HG02623 (cell line): ENCODE results near the gene PRDM12.
"Not testable (repeated sequence)": the region's sequence is repeated elsewhere in the genome, so short reads cannot be mapped to it uniquely, and the experiment has no call there.

Source experiments
- ATAC-seq: cut with Tn5 transposase; IDR thresholded peaks from one replicate; pipeline ENCODE4 v1.9.1; 2021; ENCODE audit warnings: moderate library complexity; ENCODE audit not compliant: unreplicated experiment

The PRDM12 gene

DNA sequence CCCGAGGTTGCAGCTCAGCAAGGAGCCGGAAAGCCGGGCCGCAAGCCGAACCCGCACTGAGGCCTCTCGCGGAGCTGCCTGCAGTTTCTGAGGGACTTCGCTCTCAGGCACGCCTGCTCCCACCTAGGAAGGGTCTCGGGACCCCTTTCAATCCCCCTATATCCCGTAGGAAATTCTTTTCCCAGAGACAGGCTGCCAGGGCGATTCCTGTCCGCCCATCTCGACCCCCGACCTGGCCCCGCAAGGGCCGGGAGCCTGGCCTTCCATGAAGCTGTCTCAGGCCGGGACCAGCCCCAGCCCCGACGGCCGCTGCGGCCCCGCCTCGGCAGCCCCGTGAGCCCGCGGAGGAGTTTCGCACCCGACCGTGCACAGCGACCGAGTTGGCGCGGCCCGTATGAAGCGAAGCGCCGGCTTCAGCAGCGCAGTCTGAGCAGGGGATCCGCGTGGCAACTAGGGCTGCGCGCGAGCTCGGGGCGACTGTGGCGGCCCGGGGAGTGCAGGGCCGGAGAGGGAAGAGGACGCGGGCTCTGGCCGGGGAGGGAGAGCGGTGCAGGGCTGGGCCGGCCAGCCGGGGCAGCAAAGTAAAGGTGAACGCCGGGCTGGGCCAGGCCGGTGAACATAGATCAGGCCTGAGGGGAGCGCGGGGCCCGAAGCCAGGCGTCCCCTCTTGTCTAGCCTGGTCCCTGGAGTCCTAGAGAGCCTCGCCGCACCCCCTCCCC lies 977 bp upstream of the PRDM12 start:
- ATAC-seq, result no peak

DNA sequence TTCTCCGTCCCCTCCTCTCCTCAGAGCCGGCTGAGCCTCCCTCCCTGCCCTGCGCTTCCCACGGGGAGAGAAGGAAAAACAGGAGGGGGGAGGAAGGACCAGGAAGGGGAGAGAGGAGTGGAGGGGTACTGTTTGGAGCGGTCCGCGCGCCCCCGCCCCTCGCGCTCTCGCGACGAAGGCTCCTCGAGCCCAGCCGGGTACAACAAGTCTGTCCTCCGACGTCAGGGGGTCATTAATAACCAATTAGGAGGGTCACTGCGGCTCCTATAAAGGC lies 480 bp upstream of the PRDM12 start:
- ATAC-seq, result no peak

DNA sequence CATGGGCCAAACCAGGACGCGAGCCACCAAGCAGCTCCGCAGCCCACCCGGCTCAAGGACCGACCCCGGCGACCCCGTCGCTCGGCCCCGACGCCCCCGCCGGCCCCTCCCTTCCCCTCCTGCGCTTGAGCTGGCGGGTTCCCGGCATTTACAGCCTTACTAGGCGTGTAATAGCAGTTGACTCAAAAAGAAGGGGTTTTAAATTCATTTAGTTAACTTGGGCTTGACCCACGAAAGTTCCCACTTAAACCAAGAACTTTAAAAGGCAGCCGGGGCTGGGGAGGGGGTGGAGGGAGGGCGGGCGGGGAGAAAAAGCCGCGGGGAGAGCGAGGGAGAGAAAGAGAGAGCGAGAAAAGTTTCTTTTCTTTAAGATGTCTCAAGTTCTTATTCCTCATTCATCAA lies 636 bp downstream of the PRDM12 start:
- no peak for ATAC-seq

DNA sequence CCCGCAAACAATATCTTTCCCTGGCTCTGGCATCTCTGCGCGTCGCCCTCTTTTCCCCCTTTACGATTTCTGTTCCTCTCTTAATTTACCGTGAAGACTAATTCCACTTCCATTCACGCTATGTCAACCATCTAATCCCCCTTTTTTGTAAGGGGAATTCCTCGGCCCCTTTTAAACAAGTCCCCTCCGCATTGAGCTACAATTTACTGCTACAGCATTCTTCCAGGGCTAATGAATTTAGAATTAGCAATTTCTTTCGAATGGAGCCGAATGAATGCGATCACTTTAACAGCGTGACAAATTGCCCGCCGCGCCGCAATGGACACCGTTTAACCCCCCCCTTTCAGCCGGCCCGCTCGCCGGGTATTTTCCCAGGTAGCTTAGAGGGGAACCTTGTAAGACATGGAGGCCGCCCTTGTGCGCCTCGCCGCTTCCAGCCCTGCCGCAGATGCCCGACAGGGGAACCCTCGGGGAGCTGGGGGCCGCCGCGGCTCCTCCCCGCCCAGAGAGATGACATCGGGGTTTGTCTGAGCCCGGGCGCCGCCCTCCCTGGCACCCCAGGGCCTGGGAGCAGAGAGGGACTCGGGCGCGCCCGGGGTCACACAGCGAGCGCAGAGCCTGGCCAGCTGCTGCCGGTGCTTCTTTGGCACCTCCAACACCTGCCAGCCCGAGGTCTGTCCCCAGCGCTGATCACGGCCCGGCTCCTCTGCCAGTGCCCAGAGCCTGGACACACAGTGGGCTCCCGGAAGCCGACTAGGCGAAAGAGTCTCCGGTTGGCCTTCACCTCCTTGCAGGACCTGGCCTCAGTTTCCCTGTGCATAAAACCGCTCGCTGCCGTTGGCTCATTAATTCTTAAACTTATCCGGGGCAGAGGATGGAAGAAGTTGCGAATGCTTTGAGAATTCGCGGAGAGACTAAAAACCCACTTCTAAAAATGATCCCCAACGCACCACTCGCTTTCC lies 1.3 kb downstream of the PRDM12 start:
- no peak for ATAC-seq

DNA sequence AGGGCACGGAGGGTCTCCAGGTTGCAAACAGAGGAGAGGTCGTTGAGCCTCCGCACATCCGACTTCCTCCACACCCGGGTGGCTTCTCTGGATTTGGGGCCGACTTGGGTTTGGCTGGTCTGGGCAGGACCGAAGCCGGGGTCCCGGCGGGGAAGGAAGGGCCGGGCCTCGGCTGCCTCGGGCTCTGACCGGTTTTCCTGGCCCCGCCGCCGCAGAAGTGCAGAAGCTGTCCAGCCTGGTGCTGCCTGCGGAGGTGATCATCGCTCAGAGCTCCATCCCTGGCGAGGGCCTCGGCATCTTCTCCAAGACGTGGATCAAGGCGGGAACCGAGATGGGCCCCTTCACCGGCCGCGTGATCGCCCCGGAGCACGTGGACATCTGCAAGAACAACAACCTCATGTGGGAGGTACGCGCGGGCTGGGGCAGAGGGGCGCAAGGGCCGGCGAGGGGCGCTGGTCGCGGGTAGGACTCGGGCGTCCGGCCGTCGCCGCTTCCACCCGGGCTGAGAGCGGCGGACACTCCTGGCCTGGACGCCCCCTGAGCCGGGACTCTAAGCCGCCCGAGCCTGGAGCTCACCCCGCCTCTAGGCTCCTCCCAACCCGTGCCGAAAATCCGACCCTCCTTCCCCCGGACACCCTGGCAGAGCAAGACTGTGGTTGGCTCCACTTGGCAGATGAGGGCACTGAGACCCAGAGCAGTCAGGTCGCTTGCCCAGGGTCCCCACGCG lies 2.2 kb downstream of the PRDM12 start:
- no peak for ATAC-seq

DNA sequence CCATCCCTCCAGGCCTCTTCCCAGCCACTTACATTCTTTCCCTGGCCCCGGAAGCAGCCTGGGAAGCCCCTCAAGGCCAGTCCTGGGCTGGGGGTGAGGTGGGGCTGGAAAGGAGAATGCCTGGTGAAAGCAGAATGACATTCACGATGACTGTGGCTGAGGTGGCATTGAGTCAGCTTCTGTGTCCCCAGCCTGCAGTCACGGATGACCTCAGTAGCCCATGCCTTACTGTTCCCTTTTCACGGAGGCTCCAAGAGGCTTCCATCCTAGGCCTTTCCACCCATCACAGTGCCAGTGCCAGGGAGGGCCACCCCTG lies 2.7 kb downstream of the PRDM12 start:
- no peak for ATAC-seq

DNA sequence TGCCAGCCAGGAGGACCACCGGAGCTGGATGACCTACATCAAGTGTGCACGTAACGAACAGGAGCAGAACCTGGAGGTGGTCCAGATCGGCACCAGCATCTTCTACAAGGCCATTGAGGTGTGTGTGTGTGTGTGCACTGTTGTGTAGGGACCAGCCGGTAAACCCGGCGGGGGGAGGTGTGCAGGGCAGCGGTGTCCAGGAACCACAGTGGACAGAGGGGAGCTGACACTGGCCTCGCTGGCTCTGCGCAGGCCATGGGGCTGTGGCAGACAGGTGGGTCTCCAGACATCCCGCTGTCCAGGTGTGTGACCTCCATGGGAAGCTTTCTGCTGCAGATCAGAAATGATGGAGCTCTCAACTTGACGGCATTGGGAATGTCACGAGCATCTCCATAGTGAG lies 3.8 kb downstream of the PRDM12 start:
- no peak for ATAC-seq

DNA sequence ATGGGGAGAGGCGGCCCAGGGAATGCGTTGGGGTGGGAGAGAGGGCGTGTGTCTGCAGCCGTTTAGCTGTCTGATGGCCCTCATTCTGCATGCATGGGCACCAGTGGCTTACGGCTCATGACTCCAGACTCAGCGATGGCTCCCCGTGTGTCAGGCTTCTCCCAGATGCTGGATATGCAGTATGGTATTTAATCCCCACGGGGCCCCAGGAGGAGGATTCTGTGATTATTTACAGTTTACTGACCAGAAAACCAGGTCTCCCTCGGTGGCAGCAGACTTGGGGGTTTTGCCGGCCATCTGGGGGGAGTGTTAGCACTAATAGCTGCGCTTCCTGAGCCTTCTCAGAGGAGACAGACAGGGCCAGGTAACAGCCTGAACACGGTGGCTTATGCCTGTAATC lies 4.3 kb downstream of the PRDM12 start:
- ATAC-seq, result no peak

DNA sequence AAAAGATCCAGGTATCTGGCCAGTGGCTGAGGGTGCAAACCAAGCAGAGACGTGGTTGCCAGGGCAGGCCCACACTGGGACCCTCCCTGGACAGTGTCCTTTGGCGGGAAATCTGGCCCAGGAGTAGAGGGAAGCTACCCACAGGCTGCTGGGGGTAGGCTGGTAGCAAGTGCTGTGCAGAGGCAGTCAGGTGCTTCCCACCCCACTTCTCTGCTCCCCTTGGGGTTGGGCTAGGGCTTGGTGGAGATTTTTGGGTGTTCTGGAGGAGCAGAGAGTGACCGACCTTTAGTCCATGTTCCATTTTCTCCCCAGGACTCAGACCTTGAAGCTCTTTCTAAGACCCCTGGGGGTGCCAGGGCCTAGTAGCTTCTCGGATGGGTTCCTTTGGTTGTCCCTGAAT lies 5.6 kb downstream of the PRDM12 start:
- no peak for ATAC-seq

DNA sequence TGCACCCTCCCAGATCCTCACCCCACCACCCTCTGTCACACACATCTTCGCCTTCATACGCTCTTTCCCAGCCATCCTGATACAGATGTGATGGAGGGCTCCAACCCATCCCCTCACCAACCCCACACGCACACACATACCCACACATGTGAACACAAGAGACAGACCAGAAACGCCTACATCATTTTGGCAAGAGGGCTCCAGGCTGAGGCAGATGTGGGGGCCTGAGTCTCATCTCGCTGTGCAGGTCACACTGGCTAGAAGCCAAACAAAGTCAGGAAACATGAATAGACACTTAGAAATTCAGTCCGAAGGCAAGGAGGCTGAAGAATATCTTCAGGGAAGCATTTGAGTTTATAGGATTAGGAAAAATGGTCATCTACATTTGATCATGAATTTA lies 6.2 kb downstream of the PRDM12 start:
- ATAC-seq, result no peak

DNA sequence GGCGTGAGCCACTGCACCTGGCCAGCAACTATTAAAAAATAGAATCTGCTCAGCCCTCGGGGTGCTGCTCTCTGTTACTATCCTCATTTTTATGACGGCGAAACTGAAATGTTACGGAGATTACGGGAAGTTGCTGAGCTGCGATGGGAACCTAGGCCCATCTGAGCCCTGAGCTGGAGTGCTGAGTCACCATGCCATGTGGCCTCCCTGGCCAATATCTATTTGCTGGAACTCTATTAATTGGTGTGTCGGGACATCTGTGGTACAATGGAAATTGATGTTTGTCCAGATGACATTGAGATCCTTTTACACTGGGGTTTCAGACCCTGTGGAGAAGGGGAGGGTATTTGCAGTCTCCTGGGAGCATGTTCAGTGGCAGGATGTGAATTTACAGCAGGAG lies 8.1 kb downstream of the PRDM12 start:
- ATAC-seq, result no peak

DNA sequence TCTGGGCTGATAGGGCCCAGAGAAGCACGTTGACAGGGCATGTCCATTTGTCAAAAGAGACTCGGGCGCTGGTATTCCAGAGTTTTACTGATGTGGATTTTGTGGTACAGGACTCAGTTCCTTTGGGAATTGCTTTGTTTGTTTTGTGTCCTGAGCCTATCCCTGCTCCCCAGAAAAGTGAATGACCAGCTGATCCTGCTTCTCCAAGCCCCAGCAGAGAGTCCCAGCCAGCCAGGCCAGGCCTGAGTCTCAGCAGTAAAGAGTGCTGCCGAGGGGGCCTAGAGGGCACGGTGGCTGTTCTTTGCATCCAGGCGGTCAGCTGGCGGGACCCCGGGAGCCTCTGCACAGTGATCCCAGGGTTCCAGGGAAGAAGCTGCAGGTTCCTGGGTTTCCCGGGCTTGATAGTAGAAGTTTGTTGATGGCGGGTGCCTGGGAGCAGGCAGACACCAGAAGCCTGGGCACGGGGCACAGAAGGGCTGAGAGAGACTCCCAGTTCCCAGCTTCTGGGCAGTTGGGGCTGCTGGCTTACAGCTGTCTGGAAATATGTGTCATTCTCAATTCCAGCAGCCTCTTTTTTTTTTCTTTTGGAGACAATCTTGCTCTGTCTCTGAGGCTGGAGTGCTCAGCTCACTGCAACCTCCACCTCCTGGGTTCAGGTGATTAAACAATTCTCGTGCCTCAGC lies 8.7 kb downstream of the PRDM12 start:
- no peak for ATAC-seq

DNA sequence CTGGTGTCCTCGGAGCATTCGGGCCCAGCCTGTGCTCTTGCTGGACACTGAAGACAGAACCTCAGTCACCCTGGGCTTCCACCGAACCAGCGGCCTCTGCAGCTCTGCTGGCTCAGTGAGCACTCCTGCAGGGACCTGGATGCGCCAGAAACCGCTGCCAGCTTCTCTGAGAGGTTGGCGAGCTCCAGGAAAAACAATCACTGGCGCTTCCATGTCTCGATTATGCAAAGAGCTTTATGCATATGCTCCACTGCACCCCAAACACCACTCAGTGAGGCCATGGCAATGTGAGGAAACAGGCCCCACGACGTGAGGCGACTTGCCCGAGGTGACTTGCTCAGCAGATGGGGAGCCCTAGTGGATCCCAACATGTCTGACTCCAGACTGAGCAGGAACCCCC lies 11.0 kb downstream of the PRDM12 start:
- ATAC-seq, result no peak

DNA sequence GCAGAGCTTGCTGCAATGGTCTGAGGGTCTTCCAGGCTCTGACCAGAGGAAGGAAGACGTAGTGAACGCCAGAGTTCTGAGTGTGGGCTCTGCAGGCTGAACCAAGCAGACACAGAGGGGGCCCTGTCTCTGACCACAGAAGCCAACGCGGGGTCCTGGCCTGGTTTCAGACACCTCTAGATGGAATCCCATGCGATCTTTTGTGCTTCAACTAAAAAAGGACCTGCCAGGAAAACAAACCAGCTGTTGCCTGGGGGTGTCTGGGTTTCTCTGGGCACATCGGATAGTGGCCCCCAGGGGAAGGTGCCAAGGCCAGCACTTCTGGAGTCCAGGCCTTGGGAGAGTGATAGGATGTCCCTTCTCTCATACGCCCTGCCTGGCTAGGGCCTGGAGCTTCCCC lies 12.9 kb downstream of the PRDM12 start:
- no peak for ATAC-seq

DNA sequence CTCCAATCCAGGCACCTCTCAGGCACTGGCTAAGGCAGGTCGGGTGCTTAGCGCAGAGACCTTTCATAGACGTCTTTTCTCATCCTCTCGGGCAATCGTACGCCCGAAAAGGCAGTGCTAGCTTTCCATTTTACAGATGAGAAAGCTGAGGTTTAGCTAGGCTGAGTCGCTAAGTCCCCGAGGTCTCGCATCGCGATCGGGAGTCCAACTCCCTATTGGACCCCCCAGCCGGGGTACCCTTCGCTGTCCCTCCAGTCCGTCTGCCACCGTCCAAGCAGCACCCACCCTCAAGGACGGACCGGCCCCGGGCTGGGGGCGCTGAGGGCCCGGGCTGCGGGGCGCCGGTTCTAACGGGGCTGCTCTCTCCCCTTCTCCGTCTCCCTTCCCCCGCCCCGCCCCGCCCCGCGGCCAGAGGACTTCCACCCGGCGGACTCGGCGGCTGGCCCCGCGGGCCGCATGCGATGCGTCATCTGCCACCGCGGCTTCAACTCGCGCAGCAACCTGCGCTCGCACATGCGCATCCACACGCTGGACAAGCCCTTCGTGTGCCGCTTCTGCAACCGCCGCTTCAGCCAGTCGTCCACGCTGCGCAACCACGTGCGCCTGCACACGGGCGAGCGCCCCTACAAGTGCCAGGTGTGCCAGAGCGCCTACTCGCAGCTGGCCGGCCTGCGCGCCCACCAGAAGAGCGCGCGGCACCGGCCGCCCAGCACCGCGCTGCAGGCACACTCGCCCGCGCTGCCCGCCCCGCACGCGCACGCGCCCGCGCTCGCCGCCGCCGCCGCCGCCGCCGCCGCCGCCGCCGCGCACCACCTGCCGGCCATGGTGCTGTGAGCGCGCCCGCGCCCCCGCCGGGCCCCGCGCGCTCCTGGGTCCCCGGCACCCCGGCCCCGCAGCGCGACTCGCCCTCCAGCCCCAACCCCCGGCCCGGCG lies 16.7 kb downstream of the PRDM12 start:
- peak; percentile 36 for ATAC-seq

DNA sequence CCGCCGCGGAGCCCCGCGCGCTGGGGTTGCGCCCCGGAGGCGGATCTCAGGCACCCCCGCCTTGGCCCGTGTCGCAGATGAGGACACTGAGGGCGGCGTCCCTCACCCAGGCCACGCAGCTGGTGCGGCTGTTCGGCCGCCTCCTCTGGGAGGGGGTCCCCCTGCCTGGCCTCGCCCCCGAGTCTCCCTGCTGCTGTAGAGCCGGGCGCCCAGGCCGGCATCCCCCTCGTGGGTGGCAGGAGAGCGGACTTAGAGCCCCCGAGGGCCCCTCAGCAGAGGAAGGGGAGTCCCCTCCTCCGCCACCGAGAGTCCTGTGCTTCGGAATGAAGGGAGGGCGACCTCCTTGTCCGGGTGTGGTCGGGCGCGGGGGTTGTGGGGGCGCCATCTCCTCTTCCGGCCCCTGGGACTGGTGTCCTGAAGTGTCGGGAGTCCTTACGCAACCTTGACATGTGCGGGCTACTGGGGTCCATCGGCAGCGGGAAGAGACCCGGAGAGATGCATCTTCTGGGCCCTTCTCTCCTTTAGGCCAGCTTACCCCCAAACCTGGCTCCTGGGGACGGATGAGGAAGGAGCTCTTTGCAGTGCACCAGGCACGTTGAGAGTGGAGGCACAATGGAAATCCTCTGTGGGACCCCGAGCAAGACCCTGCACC lies 17.5 kb downstream of the PRDM12 start:
- peak; percentile 28 for ATAC-seq

DNA sequence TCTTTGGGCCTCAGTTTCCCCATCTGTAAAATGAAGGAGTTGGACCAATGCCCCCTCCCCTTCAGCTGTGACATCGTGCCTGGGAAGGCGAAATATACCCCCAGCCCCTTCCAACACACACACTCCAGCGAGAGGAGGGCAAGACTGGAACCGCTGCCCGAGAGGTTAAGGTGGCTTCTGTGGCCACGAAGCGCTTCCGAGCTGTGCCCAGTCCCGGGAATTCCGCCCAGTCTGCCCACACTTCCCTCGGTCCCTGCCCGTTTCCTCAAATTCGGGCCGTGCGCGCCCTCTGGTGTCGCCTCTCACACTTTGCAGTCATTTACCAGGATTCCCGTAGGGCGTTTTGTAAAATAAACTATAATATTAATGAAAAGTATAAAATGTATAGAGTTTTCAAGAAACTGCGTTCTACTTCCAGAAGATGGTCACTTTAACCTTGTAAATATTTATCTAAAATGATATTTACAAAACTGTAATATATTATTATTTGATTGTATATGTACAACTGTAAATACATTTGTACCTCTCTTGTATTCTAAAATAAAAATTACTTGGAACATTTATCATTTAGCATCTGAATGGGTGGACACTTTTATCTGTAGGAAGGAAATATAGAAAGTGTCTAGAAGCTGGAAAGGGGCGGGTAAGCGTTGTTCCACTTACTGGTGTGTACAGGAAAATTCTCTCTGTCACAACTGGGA lies 18.2 kb downstream of the PRDM12 start:
- no peak for ATAC-seq

DNA sequence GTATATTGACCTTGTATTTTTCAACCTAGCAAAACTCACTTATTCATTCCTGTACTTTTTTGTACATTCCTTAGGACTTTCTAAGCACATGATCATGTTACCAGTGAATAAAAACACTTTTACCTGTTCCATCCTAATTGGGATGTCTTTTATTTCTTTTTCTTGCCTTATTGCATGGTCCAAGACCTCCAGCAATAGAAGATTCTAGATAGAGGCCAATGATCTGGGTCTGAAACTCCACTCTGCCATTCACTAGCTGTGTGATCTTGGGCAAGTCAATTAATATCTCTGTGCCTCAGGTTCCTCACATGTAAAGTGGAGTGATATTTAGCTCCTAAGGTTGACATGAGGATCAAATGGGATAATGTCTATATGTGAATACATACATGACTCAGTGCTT lies 20.7 kb downstream of the PRDM12 start:
- ATAC-seq, result no peak

DNA sequence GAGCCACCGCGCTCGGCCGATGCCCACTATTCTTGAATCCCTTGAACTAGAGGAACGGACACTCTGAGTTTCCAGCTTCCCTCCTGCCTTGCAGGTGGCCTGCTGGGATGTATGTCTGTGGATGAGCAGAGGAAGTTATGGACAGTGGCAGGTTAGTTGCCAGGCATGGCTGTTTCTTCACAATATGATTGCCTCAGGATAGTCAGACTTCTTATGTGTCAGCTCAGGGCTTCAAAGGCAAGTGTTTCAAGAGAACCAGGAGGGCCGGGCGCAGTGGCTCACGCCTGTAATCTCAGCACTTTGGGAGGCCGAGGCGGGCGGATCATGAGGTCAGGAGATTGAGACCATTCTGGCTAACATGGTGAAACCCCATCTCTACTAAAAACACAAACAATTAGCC lies 21.6 kb downstream of the PRDM12 start:
- ATAC-seq, result not testable (repeated sequence)
